Measurements from ENCODE around the gene ATP5MC3.

Gene ATP5MC3

GRCh38 chr2:175143678-175144077 is 37.8 kb downstream of the ATP5MC3 start:
- no peak overlapping the region for H2BK5ac ChIP-seq (ENCODE audit: low read length)
- H3K27ac ChIP-seq (replicated peaks; ENCODE audit: low read length): no peak overlapping the region
- no peak overlapping the region for H3K4ac ChIP-seq (ENCODE audit: low read length)
- no peak overlapping the region for H2BK12ac ChIP-seq (ENCODE audit: low read length)
- peaks cover 4% of the 10 kb centered on the region for H3K79me1 ChIP-seq (ENCODE audit: low read depth, low read length)
- H2BK15ac ChIP-seq (ENCODE audit: low read length): no peak overlapping the region
- no peak overlapping the region for H3K14ac ChIP-seq (ENCODE audit: low read length)
- no peak overlapping the region for H3K4me2 ChIP-seq (ENCODE audit: insufficient read depth, low read length, poor library complexity, severe bottlenecking)
- H2AFZ ChIP-seq (ENCODE audit: low read length): no peak overlapping the region
- H4K91ac ChIP-seq (ENCODE audit: low read depth, low read length, poor library complexity): no peak overlapping the region
- no CpG with 5 or more reads among the region's 2 CpGs for WGBS, 2 donors (ENCODE audit: extremely low coverage in 2 of 2, insufficient read length in 2 of 2, insufficient replicate concordance in 1 of 2)
- H3K9ac ChIP-seq (ENCODE audit: low read depth, low read length, poor library complexity): no peak overlapping the region
- H3K18ac ChIP-seq (ENCODE audit: low read length): no peak overlapping the region
- DNase-seq (ENCODE audit: low spot score): no peak
- H3K4me3 ChIP-seq (ENCODE audit: low read length in 2 of 2): no peak overlapping the region
- no peaks in the 10 kb centered on the region for H3K4me1 ChIP-seq (ENCODE audit: control insufficient read depth in 2 of 2, insufficient read depth in 1 of 2, low read depth in 1 of 2, low read length in 2 of 2)
- H3K27me3 ChIP-seq (ENCODE audit: control insufficient read depth in 3 of 3, insufficient read depth in 3 of 3, low read depth in 1 of 3, low read length in 3 of 3): no peaks in the 10 kb centered on the region
- no peak overlapping the region for H2AK5ac ChIP-seq (ENCODE audit: low read depth, low read length)
- no peak overlapping the region for H2BK120ac ChIP-seq (ENCODE audit: low read depth, low read length)
- H4K8ac ChIP-seq (ENCODE audit: low read depth, low read length): no peak overlapping the region
- H3K36me3 ChIP-seq (replicated peaks in 1 of 2; ENCODE audit: control insufficient read depth in 2 of 2, insufficient read depth in 2 of 2, low read length in 2 of 2): peaks cover 7 to 97% of the 10 kb centered on the region in 2 donors
- peaks cover 0 to 4% of the 10 kb centered on the region in 2 donors for H3K9me3 ChIP-seq (replicated peaks in 1 of 2; ENCODE audit: control insufficient read depth in 2 of 2, insufficient read depth in 1 of 2, low read depth in 1 of 2, low read length in 2 of 2)
- no peak overlapping the region for H3K23ac ChIP-seq (ENCODE audit: low read depth, low read length, poor library complexity)

- H3K4me3 ChIP-seq (ENCODE audit: low read length in 2 of 2): no peak overlapping the region
- no peak overlapping the region for H2AFZ ChIP-seq (ENCODE audit: low read length)
- no peak overlapping the region for H3K4me2 ChIP-seq (ENCODE audit: insufficient read depth, low read length, poor library complexity, severe bottlenecking)
- peaks cover 4% of the 10 kb centered on the region for H3K79me1 ChIP-seq (ENCODE audit: low read depth, low read length)
- DNase-seq (ENCODE audit: low spot score): no peak
- no peak overlapping the region for H3K27ac ChIP-seq (replicated peaks; ENCODE audit: low read length)
- H4K91ac ChIP-seq (ENCODE audit: low read depth, low read length, poor library complexity): no peak overlapping the region
- no peak overlapping the region for H3K23ac ChIP-seq (ENCODE audit: low read depth, low read length, poor library complexity)
- WGBS, 2 donors (ENCODE audit: extremely low coverage in 2 of 2, insufficient read length in 2 of 2, insufficient replicate concordance in 1 of 2): no CpG with 5 or more reads among the region's 1 CpG
- no peak overlapping the region for H4K8ac ChIP-seq (ENCODE audit: low read depth, low read length)
- H3K4me1 ChIP-seq (ENCODE audit: control insufficient read depth in 2 of 2, insufficient read depth in 1 of 2, low read depth in 1 of 2, low read length in 2 of 2): no peaks in the 10 kb centered on the region
- peaks cover 0 to 4% of the 10 kb centered on the region in 2 donors for H3K9me3 ChIP-seq (replicated peaks in 1 of 2; ENCODE audit: control insufficient read depth in 2 of 2, insufficient read depth in 1 of 2, low read depth in 1 of 2, low read length in 2 of 2)
- H3K4ac ChIP-seq (ENCODE audit: low read length): no peak overlapping the region
- peaks cover 7 to 97% of the 10 kb centered on the region in 2 donors for H3K36me3 ChIP-seq (replicated peaks in 1 of 2; ENCODE audit: control insufficient read depth in 2 of 2, insufficient read depth in 2 of 2, low read length in 2 of 2)
- H3K18ac ChIP-seq (ENCODE audit: low read length): no peak overlapping the region
- H2BK15ac ChIP-seq (ENCODE audit: low read length): no peak overlapping the region
- no peak overlapping the region for H2BK12ac ChIP-seq (ENCODE audit: low read length)
- H2BK120ac ChIP-seq (ENCODE audit: low read depth, low read length): no peak overlapping the region
- no peak overlapping the region for H2AK5ac ChIP-seq (ENCODE audit: low read depth, low read length)
- H3K9ac ChIP-seq (ENCODE audit: low read depth, low read length, poor library complexity): no peak overlapping the region
- H3K14ac ChIP-seq (ENCODE audit: low read length): no peak overlapping the region
- H2BK5ac ChIP-seq (ENCODE audit: low read length): no peak overlapping the region
- H3K27me3 ChIP-seq (ENCODE audit: control insufficient read depth in 3 of 3, insufficient read depth in 3 of 3, low read depth in 1 of 3, low read length in 3 of 3): no peaks in the 10 kb centered on the region
Measured at GRCh38 chr2:175143191-175143590, 38.3 kb downstream of the ATP5MC3 start.

GRCh38 chr2:175140332-175140731 is 41.2 kb downstream of the ATP5MC3 start:
- H3K36me3 ChIP-seq (replicated peaks in 1 of 2; ENCODE audit: control insufficient read depth in 2 of 2, insufficient read depth in 2 of 2, low read length in 2 of 2): peaks cover 6 to 96% of the 10 kb centered on the region in 2 donors
- peaks cover 4% of the 10 kb centered on the region for H3K79me1 ChIP-seq (ENCODE audit: low read depth, low read length)

GRCh38 chr2:175137793-175138192 is 43.7 kb downstream of the ATP5MC3 start:
- Histone ChIP-seq H3K36me3 (replicated peaks in 1 of 2; ENCODE audit: control insufficient read depth in 2 of 2, insufficient read depth in 2 of 2, low read length in 2 of 2) (peaks cover 0 to 96% of the 10 kb centered on the region in 2 donors), H2BK12ac (ENCODE audit: low read length) (no peak overlapping the region), H3K27ac (replicated peaks; ENCODE audit: low read length) (no peak overlapping the region), H2BK15ac (ENCODE audit: low read length) (no peak overlapping the region), H3K4me1 (ENCODE audit: control insufficient read depth in 2 of 2, insufficient read depth in 1 of 2, low read depth in 1 of 2, low read length in 2 of 2) (no peaks in the 10 kb centered on the region), H3K79me1 (ENCODE audit: low read depth, low read length) (peaks cover 2% of the 10 kb centered on the region), H2AK5ac (ENCODE audit: low read depth, low read length) (no peak overlapping the region), H3K9me3 (replicated peaks in 1 of 2; ENCODE audit: control insufficient read depth in 2 of 2, insufficient read depth in 1 of 2, low read depth in 1 of 2, low read length in 2 of 2) (peaks cover 0 to 3% of the 10 kb centered on the region in 2 donors), H3K18ac (ENCODE audit: low read length) (no peak overlapping the region), H2BK120ac (ENCODE audit: low read depth, low read length) (no peak overlapping the region), H3K4ac (ENCODE audit: low read length) (no peak overlapping the region), H2AFZ (ENCODE audit: low read length) (no peak overlapping the region), H3K4me3 (ENCODE audit: low read length in 2 of 2) (no peak overlapping the region), H3K23ac (ENCODE audit: low read depth, low read length, poor library complexity) (no peak overlapping the region), H2BK5ac (ENCODE audit: low read length) (no peak overlapping the region), H3K14ac (ENCODE audit: low read length) (no peak overlapping the region), H4K91ac (ENCODE audit: low read depth, low read length, poor library complexity) (no peak overlapping the region), H4K8ac (ENCODE audit: low read depth, low read length) (no peak overlapping the region), H3K9ac (ENCODE audit: low read depth, low read length, poor library complexity) (no peak overlapping the region), H3K27me3 (ENCODE audit: control insufficient read depth in 3 of 3, insufficient read depth in 3 of 3, low read depth in 1 of 3, low read length in 3 of 3) (no peaks in the 10 kb centered on the region), H3K4me2 (ENCODE audit: insufficient read depth, low read length, poor library complexity, severe bottlenecking) (no peak overlapping the region)
- no CpG with 5 or more reads among the region's 2 CpGs for WGBS, 2 donors (ENCODE audit: extremely low coverage in 2 of 2, insufficient read length in 2 of 2, insufficient replicate concordance in 1 of 2)
- DNase-seq (ENCODE audit: low spot score): no peak

More at GRCh38 chr2:175140332-175140731, 41.2 kb downstream of the ATP5MC3 start:
- Histone ChIP-seq H3K4ac (ENCODE audit: low read length) (no peak overlapping the region), H2BK15ac (ENCODE audit: low read length) (no peak overlapping the region), H3K27ac (replicated peaks; ENCODE audit: low read length) (no peak overlapping the region), H4K91ac (ENCODE audit: low read depth, low read length, poor library complexity) (no peak overlapping the region), H2BK12ac (ENCODE audit: low read length) (no peak overlapping the region), H3K23ac (ENCODE audit: low read depth, low read length, poor library complexity) (no peak overlapping the region), H3K4me3 (ENCODE audit: low read length in 2 of 2) (no peak overlapping the region), H3K27me3 (ENCODE audit: control insufficient read depth in 3 of 3, insufficient read depth in 3 of 3, low read depth in 1 of 3, low read length in 3 of 3) (no peaks in the 10 kb centered on the region), H4K8ac (ENCODE audit: low read depth, low read length) (no peak overlapping the region), H2BK5ac (ENCODE audit: low read length) (no peak overlapping the region), H2AFZ (ENCODE audit: low read length) (no peak overlapping the region), H2AK5ac (ENCODE audit: low read depth, low read length) (no peak overlapping the region), H3K4me1 (ENCODE audit: control insufficient read depth in 2 of 2, insufficient read depth in 1 of 2, low read depth in 1 of 2, low read length in 2 of 2) (no peaks in the 10 kb centered on the region), H3K9me3 (replicated peaks in 1 of 2; ENCODE audit: control insufficient read depth in 2 of 2, insufficient read depth in 1 of 2, low read depth in 1 of 2, low read length in 2 of 2) (peaks cover 0 to 8% of the 10 kb centered on the region in 2 donors), H2BK120ac (ENCODE audit: low read depth, low read length) (no peak overlapping the region), H3K14ac (ENCODE audit: low read length) (no peak overlapping the region), H3K4me2 (ENCODE audit: insufficient read depth, low read length, poor library complexity, severe bottlenecking) (no peak overlapping the region), H3K9ac (ENCODE audit: low read depth, low read length, poor library complexity) (no peak overlapping the region), H3K18ac (ENCODE audit: low read length) (no peak overlapping the region)
- WGBS, 2 donors (ENCODE audit: extremely low coverage in 2 of 2, insufficient read length in 2 of 2, insufficient replicate concordance in 1 of 2): no CpG with 5 or more reads among the region's 2 CpGs
- DNase-seq (ENCODE audit: low spot score): no peak
